Measurements from ENCODE around the gene WDFY4. TPM values are rescaled to one million over a fixed set of nuclear protein-coding genes. Genes with fewer than 3 reads are reported as not detected.

The WDFY4 gene
- polyA plus RNA-seq, 1 of the 3 experiments (the other 2 are of a cell fraction) = not detected

DNA sequence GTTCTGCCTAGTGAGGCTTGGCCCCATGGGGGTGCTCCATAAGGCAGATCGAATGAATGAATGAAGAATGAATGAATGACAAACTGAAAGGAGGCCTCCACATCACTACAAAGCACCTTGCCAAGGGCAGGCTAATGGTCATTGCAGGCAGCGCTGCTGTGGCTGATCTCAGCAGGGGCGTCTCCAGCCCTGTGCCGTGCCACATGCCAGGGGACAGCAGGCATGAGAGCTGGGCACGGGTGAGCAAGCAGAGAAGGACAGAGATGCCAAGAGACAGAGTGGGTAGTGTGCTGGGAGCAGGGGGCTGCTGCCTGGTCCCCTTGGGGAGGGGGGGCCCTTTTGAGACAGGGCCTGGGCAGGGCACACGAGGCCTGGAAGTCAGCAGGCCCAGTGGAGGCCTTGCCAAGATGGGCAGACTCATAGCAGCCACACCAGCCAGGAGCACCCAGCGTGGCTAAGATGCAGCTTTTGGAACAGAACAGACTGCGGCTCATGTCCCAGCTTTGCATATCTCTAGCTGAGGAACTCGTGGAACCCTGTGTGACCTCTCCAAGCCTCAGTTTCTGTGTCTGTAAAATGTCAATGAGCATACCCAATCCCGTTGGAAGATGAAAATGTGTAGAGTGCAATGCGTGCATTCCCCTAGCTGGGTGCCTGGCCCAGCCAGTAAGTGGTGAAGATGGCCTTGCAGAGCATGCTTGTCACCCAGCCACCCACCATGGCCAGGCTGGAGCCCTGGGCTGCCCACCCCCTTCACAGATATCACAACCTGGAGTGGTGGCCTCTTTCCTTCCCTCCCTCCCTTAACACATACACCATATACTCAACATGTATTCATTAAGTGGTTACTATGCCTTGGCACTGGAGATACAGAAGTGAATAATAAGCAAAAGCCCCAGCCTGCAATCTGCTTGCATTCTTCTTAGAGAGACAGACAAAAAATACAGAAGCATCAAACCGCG, 316.0 kb downstream of the WDFY4 start (continued):
- TF ChIP-seq, protein P1, sequence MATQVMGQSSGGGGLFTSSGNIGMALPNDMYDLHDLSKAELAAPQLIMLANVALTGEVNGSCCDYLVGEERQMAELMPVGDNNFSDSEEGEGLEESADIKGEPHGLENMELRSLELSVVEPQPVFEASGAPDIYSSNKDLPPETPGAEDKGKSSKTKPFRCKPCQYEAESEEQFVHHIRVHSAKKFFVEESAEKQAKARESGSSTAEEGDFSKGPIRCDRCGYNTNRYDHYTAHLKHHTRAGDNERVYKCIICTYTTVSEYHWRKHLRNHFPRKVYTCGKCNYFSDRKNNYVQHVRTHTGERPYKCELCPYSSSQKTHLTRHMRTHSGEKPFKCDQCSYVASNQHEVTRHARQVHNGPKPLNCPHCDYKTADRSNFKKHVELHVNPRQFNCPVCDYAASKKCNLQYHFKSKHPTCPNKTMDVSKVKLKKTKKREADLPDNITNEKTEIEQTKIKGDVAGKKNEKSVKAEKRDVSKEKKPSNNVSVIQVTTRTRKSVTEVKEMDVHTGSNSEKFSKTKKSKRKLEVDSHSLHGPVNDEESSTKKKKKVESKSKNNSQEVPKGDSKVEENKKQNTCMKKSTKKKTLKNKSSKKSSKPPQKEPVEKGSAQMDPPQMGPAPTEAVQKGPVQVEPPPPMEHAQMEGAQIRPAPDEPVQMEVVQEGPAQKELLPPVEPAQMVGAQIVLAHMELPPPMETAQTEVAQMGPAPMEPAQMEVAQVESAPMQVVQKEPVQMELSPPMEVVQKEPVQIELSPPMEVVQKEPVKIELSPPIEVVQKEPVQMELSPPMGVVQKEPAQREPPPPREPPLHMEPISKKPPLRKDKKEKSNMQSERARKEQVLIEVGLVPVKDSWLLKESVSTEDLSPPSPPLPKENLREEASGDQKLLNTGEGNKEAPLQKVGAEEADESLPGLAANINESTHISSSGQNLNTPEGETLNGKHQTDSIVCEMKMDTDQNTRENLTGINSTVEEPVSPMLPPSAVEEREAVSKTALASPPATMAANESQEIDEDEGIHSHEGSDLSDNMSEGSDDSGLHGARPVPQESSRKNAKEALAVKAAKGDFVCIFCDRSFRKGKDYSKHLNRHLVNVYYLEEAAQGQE (IDR thresholded peaks at IDR 0.05; ENCODE audit: low read depth, low read length) = no peak
- TF ChIP-seq TCF12 (IDR thresholded peaks at IDR 0.05) (no peak), RFX5 (IDR thresholded peaks at IDR 0.05; ENCODE audit: low read length) (no peak), FOSL2 (IDR thresholded peaks at IDR 0.05; ENCODE audit: borderline replicate concordance, low read depth) (no peak), SIN3A (IDR thresholded peaks at IDR 0.05; ENCODE audit: borderline replicate concordance, low read depth, low read length) (no peak), ELF1 (IDR thresholded peaks at IDR 0.05) (no peak)
- TF ChIP-seq, protein P2, sequence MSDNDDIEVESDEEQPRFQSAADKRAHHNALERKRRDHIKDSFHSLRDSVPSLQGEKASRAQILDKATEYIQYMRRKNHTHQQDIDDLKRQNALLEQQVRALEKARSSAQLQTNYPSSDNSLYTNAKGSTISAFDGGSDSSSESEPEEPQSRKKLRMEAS (IDR thresholded peaks at IDR 0.05; ENCODE audit: low read depth) = no peak

- Histone ChIP-seq H3K27me3 (ENCODE audit: insufficient read depth) (no peaks in the 10 kb centered on the region), H4K20me1 (ENCODE audit: insufficient read depth) (no peaks in the 10 kb centered on the region), H3K4me1 (ENCODE audit: control insufficient read depth in 1 of 2, insufficient read depth in 2 of 2, low read depth in 1 of 2, low read length in 1 of 2) (peaks cover 0 to 18% of the 10 kb centered on the region in 2 experiments; a peak in 1 of 4 replicates), H3K4me3 (ENCODE audit: low read depth in 2 of 2, low read length in 1 of 2) (no peak overlapping the region), H2AFZ (ENCODE audit: low read depth) (no peak overlapping the region), H3K79me2 (ENCODE audit: insufficient read depth) (no peaks in the 10 kb centered on the region), H3K36me3 (replicated peaks in 1 of 2; ENCODE audit: control insufficient read depth in 1 of 2, insufficient read depth in 2 of 2, low read length in 1 of 2) (no peaks in the 10 kb centered on the region), H3K9me3 (no peaks in the 10 kb centered on the region), H3K9me2 (no peaks in the 10 kb centered on the region), H3F3A (replicated peaks; ENCODE audit: insufficient read depth) (no peaks in the 10 kb centered on the region), H3K4me2 (no peak overlapping the region), H3K9ac (no peak overlapping the region), H3K27ac (ENCODE audit: low read depth in 2 of 2, low read length in 1 of 2) (no peak overlapping the region)
- CTCF ChIA-PET = interaction anchor here (0.7 to 2.3 kb wide), 5 partner anchors 15 to 345 kb away, joined by 3 to 7 read pairs (median 5); no protein-coding TSS in a partner anchor
- POLR2A ChIA-PET = no interaction called here
- TF ChIP-seq, protein P2 (IDR thresholded peaks at IDR 0.05; ENCODE audit: low read depth) = no peak
- peak; percentile 53 for TF ChIP-seq RAD21 (IDR thresholded peaks at IDR 0.05; ENCODE audit: low read length)
- TF ChIP-seq SMC3 (IDR thresholded peaks at IDR 0.05; ENCODE audit: low read depth, low read length) = peak; percentile 27; the same call in 1 of the 2 replicates
- peak; percentile 50 for DNase-seq
- 60% methylated on average over 9 of the region's 9 CpGs for WGBS (ENCODE audit: low lambda C conversion rate)
Observed at GRCh38 chr10:49001402-49001801, 316.7 kb downstream of the WDFY4 start.
